Left cardiac atrium (tissue), 4 donors: ENCODE results near the gene WDR89. TPM values are rescaled to one million over a fixed set of nuclear protein-coding genes. Genes with fewer than 3 reads are reported as not detected.
"Not testable (repeated sequence)": the region's sequence is repeated elsewhere in the genome, so short reads cannot be mapped to it uniquely, and the experiment has no call there.

Experiments
- ATAC-seq, 2 donors: fragments of 200-7000 bp; cut with Tn5 transposase; one replicate each; pipeline ENCODE4 v1.9.1; 2020; ENCODE audit warnings: mild to moderate bottlenecking in 2 of 2, moderate library complexity in 2 of 2
- DNase-seq: peaks from one replicate; pipeline ENCODE4 v3.0.0-alpha.2; 2020
- intact Hi-C, 2 donors: fragments of 100-400 bp; cut with DNase I; formaldehyde crosslinking; loops; one replicate each; pipeline versions ENCODE4 v1.14.1 to v1.15.1; 2022 to 2023
- total RNA-seq, 2 donors: library from RNA; stranded (reverse); fragmentation: NEBNext Ultra II Directional; extraction: Animal tissue kit (Norgen Biotek cat#: 25700); gene quantifications; one replicate each; pipeline ENCODE4 v1.2.1, GENCODE V29; 2021
- donor health status: DM: no; HTN: yes; CAD: no.
- donor health status: DM: no; HTN: yes; CAD: no; lungs with severe emphysema.
- donor health status: DM: yes; HTN: yes; CAD: no.
- donor health status: Dilated cardiomyopathy.

The WDR89 gene
- total RNA-seq, 2 donors from 2014 or later = 5.5 to 8.6 TPM

GRCh38 chr14:63611078-63611477 is 30.6 kb downstream of the WDR89 start:
- DNase-seq (no peak), ATAC-seq (no peak)
- intact Hi-C loops = no loop called here

GRCh38 chr14:63605041-63605532 is 36.6 kb downstream of the WDR89 start:
- DNase-seq (no peak), ATAC-seq (no peak)
- intact Hi-C loops = no loop called here

- DNase-seq (no peak), ATAC-seq (no peak)
- intact Hi-C loops = no loop called here
These were observed 37.0 kb downstream of the WDR89 start for GRCh38 chr14:63604626-63605025.

DNA sequence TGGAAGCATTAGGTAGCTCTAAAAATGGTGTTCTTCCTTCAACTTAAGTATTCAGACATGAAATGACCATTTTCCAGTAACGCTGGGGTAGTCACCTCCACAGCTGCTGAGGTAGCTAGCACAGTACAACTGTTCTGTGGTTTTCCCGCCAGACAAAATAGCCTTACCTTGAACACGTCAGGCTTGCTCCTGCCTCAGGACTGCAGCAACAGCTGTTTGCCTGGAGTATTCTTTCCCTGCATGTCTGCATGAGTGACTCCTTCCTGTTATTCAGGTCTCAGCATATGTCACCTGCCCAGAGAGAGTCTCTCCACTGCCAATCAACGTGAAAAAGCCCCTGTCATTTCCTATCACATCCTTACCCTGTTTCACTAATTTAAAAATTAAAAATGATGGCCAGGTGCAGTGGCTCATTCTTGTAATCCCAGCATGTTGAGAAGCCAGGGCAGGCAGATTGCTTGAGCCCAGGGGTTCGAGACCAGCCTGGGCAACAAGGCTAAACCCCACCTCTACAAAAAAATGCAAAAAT is 37.9 kb downstream of the WDR89 start:
- DNase-seq (no peak), ATAC-seq (no peak)
- intact Hi-C loops = no loop called here

- no peak for DNase-seq
- ATAC-seq = no peak
- intact Hi-C loops = no loop called here
These were observed 42.9 kb downstream of the WDR89 start for GRCh38 chr14:63598807-63599206.

DNA sequence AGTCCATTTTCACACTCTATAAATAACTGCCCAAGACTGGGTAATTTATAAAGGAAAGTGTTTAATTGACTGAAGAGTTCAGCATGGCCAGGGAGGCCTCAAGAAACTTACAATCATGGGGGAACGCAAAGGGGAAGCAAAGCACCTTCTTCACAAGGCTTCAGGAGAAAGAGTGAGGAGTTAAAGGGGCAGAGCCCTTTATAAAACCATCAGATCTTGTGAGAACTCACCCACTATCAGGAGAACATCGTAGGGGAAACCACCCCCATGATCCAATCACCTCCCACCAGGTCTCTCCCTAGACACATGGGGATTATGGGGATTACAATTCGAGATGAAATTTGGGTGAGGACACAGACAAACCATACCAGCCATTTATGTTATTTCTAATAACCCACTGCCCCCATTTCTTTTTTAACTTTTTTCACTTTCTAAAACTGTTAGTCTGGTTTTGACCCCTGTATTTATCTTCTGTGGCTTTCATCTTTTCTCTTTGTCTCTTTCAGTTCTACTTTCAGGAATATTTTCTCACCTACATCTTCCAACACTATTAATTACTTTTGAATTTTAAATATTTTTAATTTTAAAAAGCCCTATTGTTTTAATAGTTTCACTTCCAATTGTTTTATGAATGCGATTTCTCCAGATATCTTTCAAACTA is 44.5 kb downstream of the WDR89 start:
- ATAC-seq (no peak), DNase-seq (no peak)
- intact Hi-C loops = no loop called here

GRCh38 chr14:63594455-63595372 is 47.0 kb downstream of the WDR89 start:
- no peak for DNase-seq
- intact Hi-C loops = no loop called here

DNA sequence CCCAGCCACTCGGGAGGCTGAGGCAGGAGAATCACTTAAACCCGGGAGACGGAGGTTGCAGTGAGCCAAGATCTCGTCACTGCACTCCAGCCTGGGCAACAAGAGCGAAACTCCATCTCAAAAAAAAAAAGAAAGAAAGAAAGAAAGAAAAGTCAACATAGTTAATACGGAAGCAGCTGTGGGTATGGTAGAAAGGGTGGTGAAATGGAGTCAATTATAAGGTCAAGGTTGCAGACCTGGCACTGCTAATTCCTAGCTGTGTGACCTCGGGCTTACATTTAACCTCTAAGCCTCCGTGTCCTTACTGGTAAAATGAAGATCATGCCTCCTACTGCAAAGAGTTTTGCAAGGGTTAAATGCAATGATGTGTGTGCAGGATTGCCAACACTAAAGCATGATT is 58.6 kb downstream of the WDR89 start:
- intact Hi-C loops, ATAC-seq, DNase-seq: not testable (repeated sequence)

More at GRCh38 chr14:63594455-63595372, 47.0 kb downstream of the WDR89 start:
- ATAC-seq = no peak

DNA sequence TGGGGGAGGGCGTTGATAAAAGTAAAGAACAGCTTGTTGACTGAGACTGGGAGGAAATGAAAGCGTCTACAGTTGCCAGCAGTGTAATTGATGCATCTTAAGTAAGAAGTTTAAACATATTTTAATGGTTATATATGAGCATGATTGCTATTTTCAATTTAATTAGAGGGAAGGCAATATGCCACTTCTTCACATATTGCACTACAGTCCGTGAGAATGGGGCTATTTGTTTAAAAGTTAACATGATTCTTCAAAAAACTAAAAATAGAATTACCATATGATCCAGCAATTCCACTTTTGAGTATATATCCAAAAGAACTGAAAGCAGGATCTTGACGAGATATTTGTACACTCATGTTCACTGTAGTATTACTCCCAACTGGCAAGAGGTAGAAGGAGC is 60.2 kb downstream of the WDR89 start:
- intact Hi-C loops = no loop called here
- ATAC-seq (no peak), DNase-seq (no peak)

DNA sequence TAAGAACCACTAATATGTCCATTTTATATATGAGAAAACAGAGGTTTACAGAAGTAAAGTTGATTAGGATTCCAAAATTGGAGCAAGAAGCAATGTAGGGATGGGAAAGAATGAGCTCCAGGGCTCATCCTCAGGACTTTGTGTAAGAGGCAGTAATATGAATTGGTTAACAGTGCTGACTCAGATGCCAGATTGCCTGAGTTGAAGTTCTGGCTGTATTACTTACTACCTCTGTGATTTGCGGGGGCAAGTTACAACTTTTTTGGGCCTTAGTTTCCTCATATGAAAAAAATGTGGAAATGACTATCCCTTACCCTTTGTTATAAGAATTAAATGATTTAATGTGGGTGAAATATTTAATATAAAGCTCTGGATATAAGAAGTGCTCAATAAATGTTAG is 63.4 kb downstream of the WDR89 start:
- intact Hi-C loops = no loop called here
- no peak for ATAC-seq
- DNase-seq = no peak

- DNase-seq (no peak), ATAC-seq (no peak)
- intact Hi-C loops = no loop called here
These were observed 68.1 kb downstream of the WDR89 start for GRCh38 chr14:63573581-63573980.

- DNase-seq = no peak
- intact Hi-C loops = no loop called here
- no peak for ATAC-seq
These were observed 76.2 kb downstream of the WDR89 start for GRCh38 chr14:63565448-63565847.

DNA sequence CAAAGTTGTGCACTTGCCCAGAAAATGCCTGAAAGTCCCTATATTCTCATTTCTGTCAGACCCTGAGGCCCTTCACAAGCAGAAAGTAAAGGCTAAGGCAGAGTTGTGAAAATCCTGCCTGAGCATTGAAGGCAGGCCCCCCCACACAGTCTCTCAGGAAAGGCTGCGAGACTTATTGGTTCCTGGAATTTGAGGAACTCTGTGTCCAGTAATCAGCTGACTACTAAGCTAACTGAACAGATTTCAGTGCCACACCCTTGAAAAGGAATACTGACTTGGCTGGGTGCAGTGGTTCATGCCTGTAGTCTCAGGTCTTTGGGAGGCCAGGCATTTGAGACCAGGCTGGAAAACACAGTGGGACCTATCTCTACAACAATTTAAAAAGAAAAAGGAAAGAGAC is 77.4 kb downstream of the WDR89 start:
- ATAC-seq (peak in 1 of 2 donors; percentile 71), DNase-seq (no peak)
- intact Hi-C loops = no loop called here

GRCh38 chr14:63563370-63564026 is 78.2 kb downstream of the WDR89 start:
- peak in 1 of 2 donors; percentile 30 for ATAC-seq
- DNase-seq = no peak
- intact Hi-C loops = no loop called here

DNA sequence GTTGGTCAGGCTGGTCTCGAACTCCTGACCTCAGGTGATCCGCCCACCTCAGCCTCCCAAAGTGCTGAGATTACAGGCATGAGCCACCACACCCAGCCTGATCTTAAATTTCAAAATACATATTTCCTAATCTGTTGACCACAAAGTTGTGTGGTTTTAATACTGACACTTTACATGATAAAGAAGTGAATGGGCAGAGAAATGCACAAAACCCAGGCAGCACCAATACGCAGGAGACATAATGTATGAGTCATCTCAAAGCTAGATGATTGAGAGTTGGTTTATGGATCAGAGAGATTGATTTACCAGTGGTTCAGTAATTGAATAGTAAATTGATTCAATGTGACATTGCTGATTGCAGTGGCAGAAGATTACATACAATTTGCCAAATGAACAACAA is 79.3 kb downstream of the WDR89 start:
- intact Hi-C loops = no loop called here
- no peak for ATAC-seq
- no peak for DNase-seq

DNA sequence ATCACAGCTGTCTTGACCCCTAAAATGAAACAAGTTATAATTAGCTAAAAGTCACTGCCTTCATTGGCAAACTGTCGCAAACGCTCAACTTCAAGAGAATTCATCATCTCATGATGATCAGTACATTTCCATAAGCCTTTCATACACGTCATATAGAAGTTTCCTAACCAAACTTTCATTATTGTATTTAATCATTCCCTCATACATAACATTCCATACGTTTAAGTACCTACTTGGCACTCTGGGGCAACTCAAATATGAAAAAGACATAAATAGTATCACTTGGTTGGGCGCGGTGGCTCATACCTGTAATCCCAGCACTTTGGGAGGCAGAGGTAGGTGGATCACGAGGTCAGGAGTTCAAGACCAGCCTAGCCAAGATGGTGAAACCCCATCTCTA is 86.1 kb downstream of the WDR89 start:
- DNase-seq (no peak), ATAC-seq (no peak)
- intact Hi-C loops = no loop called here

GRCh38 chr14:63551332-63551731 is 90.3 kb downstream of the WDR89 start:
- intact Hi-C loops = no loop called here
- ATAC-seq (no peak), DNase-seq (no peak)

DNA sequence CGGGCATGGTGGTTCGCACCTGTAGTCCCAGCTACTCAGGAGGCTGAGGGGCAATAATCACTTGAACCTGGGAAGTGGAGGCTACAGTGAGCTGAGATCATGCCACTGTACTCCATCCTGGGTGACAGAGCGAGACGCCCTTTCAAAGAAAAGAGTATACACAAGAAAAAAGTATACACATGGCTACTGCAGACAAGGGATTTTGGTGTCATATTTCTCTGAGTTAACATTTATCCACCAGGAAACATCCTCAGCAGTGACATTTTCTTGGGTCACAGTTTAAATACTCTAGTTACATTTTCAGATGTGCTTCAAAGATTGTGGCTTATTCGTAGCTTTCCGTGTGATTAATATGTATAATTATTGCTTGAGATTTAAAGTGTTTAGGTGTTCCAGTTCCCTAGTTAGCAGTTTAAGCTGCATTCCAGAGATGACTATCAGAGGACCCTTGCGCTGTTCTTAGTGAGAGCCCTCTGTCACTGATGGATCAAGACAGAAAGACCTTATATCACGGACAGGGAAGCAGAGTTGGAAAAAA is 93.8 kb downstream of the WDR89 start:
- no peak for DNase-seq
- no peak for ATAC-seq
- intact Hi-C loops = loop anchor here in 1 of 2 donors (10.0 kb wide), 2 partner anchors 123 to 163 kb away; no protein-coding TSS in a partner anchor
